Ovary (tissue), 9 donors: Measurements from ENCODE around the gene SAMHD1. TPM values are rescaled to one million over a fixed set of nuclear protein-coding genes. Genes with fewer than 3 reads are reported as not detected.

Source experiments
- DNase-seq, 5 donors: peaks; one replicate each; pipeline ENCODE4 v3.0.0-alpha.2; 2019 to 2020
- H3K27ac ChIP-seq, 2 donors: fragments of 200-600 bp; one replicate each; pipeline versions ENCODE4 v1.5.1 to v1.8.0; 2019 to 2022
- H3K27me3 ChIP-seq: fragments of 200-600 bp; one replicate; pipeline ENCODE4 v1.8.0; 2022
- H3K36me3 ChIP-seq: fragments of 200-600 bp; sonication (generic); one replicate; pipeline ENCODE4 v1.5.1; 2019
- H3K4me1 ChIP-seq: one replicate; pipeline ENCODE4 v1.8.1; 2013; ENCODE audit warnings: mild to moderate bottlenecking, moderate library complexity; ENCODE audit not compliant: insufficient read depth
- H3K4me3 ChIP-seq: fragments of 200-600 bp; sonication (generic); one replicate; pipeline ENCODE4 v1.5.1; 2017
- H3K9me3 ChIP-seq, 2 donors: fragments of 200-600 bp in 1 of 2; sonication (generic) in 1 of 2; one replicate each; pipeline versions ENCODE4 v1.5.1 to v1.8.1; 2013 to 2019; ENCODE audit warnings: mild to moderate bottlenecking in 1 of 2, moderate library complexity in 1 of 2
- EP300 ChIP-seq: sonication (generic); formaldehyde crosslinking; IDR thresholded peaks from one replicate; pipeline ENCODE4 v1.6.1; 2017; ENCODE audit warnings: antibody characterized with exemption
- POLR2A ChIP-seq: fragments of 450-650 bp; IDR thresholded peaks from one replicate; pipeline ENCODE4 v1.6.1; 2017; ENCODE audit warnings: antibody characterized with exemption, mild to moderate bottlenecking, moderate library complexity
- WGBS, 3 donors: extraction: QIAGEN DNeasy Blood & Tissue Kit in 1 of 3; methylation state at CpG; one replicate each; pipeline versions ENCODE4 v1.1.5 to v1.1.7; 2013 to 2017; 5-methylcytosine and 5-hydroxymethylcytosine counted together
- intact Hi-C, 4 donors: fragments of 100-400 bp; cut with DNase I; formaldehyde crosslinking; loops; one replicate each; pipeline versions ENCODE4 v1.11.0 to v1.15.1; 2022 to 2023
- polyA plus RNA-seq, 2 donors: library from polyadenylated mRNA; stranded (reverse); fragments of 200-250 nt in 1 of 2; fragments of 350-450 nt in 1 of 2; fragmentation: Illumina TruSeq in 1 of 2; extraction: RNeasy Lipid Tissue Mini Kit (QIAGEN cat#74804) in 1 of 2; gene quantifications; one replicate each; pipeline ENCODE4 v1.2.3, GENCODE V29; 2013 to 2014
- total RNA-seq, 7 donors: library from RNA; depleted of rRNA in 2 of 7; stranded (reverse); fragments of >200 nt in 2 of 7; fragmentation: NEBNext Ultra II Directional in 3 of 7; extraction: Animal tissue kit (Norgen Biotek cat#: 25700) in 3 of 7; gene quantifications; one replicate each; pipeline versions ENCODE4 v1.1.0 to v1.2.4, GENCODE V29; 2016 to 2023
- TF ChIP-seq, protein P1 (sequence below), 3 donors: fragments of 450-650 bp in 2 of 3; fragments of 200-600 bp in 1 of 3; IDR thresholded peaks; one replicate each; pipeline versions ENCODE4 v1.5.1 to v1.8.0; 2016 to 2022; ENCODE audit warnings: antibody characterized with exemption in 3 of 3, mild to moderate bottlenecking in 1 of 3
- donor health status: DM: no; HTN: no; CAD: no; lungs with moderate emphysema.
- donor health status: DM: no; HTN: no; CAD: no.
- donor health status: Bipolar disorder and iron deficiency.
- donor health status: DM: yes; HTN: yes; CAD: no.
- donor health status: DM: no; HTN: no; CAD: no.
- donor health status: DM: yes; HTN: yes; CAD: no.

The SAMHD1 gene
- total and polyA plus RNA-seq, 9 donors = 25.4 to 184 (median 103) TPM

DNA sequence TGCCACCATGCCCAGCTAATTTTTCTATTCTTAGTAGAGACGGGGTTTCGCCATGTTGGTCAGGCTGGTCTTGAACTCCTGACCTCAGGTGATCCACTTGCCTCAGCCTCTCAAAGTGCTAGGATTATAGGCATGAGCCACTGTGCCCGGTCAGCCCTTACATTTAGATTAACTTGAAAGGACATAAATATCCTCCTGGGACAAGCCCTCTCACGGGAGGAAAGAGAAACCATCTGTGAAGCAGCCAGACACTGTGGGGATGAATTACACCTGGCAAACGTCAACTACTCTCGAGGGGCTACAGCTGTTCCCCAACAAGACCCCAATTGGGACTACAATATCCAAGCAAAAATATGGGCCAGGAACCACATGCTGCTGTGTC, 32.7 kb upstream of the SAMHD1 start:
- intact Hi-C loops = loop anchor here in 1 of 4 donors (5.0 kb wide), 1 partner anchor 1882 kb away; no protein-coding TSS in a partner anchor
- H3K9me3 ChIP-seq = no peaks in the 10 kb centered on the region
- H3K36me3 ChIP-seq = no peaks in the 10 kb centered on the region
- TF ChIP-seq POLR2A (no peak), EP300 (no peak)
- TF ChIP-seq, protein P1, sequence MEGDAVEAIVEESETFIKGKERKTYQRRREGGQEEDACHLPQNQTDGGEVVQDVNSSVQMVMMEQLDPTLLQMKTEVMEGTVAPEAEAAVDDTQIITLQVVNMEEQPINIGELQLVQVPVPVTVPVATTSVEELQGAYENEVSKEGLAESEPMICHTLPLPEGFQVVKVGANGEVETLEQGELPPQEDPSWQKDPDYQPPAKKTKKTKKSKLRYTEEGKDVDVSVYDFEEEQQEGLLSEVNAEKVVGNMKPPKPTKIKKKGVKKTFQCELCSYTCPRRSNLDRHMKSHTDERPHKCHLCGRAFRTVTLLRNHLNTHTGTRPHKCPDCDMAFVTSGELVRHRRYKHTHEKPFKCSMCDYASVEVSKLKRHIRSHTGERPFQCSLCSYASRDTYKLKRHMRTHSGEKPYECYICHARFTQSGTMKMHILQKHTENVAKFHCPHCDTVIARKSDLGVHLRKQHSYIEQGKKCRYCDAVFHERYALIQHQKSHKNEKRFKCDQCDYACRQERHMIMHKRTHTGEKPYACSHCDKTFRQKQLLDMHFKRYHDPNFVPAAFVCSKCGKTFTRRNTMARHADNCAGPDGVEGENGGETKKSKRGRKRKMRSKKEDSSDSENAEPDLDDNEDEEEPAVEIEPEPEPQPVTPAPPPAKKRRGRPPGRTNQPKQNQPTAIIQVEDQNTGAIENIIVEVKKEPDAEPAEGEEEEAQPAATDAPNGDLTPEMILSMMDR (IDR thresholded peaks at IDR 0.05) = no peak
- DNase-seq = no peak
- WGBS, 3 donors = 38 to 43% (median 41%) methylated on average over 6 of the region's 6 CpGs
- H3K27ac ChIP-seq = no peak overlapping the region
- no peaks in the 10 kb centered on the region for H3K4me1 ChIP-seq
- H3K4me3 ChIP-seq = no peak overlapping the region
- H3K27me3 ChIP-seq = no peaks in the 10 kb centered on the region

- WGBS, 3 donors = 65 to 70% (median 65%) methylated on average over 3 of the region's 3 CpGs
Observed at GRCh38 chr20:36975099-36975818, 23.8 kb upstream of the SAMHD1 start.

GRCh38 chr20:36974660-36975059, 23.2 kb upstream of the SAMHD1 start:
- intact Hi-C loops = no loop called here
- WGBS, 3 donors = 82 to 87% (median 86%) methylated on average over 3 of the region's 3 CpGs
- Histone ChIP-seq H3K9me3 (no peaks in the 10 kb centered on the region), H3K27me3 (no peaks in the 10 kb centered on the region), H3K27ac (no peak overlapping the region), H3K4me1 (no peaks in the 10 kb centered on the region), H3K36me3 (no peaks in the 10 kb centered on the region), H3K4me3 (no peak overlapping the region)
- no peak for DNase-seq
- TF ChIP-seq, protein P1 (IDR thresholded peaks at IDR 0.05) = no peak
- TF ChIP-seq POLR2A (no peak), EP300 (no peak)

More at GRCh38 chr20:36975099-36975818, 23.8 kb upstream of the SAMHD1 start:
- no peaks in the 10 kb centered on the region for H3K27me3 ChIP-seq
- TF ChIP-seq POLR2A = no peak
- TF ChIP-seq, protein P1 (IDR thresholded peaks at IDR 0.05) = no peak
- DNase-seq = no peak
- H3K36me3 ChIP-seq = no peaks in the 10 kb centered on the region
- H3K9me3 ChIP-seq = no peaks in the 10 kb centered on the region
- no peaks in the 10 kb centered on the region for H3K4me1 ChIP-seq
- H3K4me3 ChIP-seq = no peak overlapping the region
- intact Hi-C loops = no loop called here
- H3K27ac ChIP-seq = no peak overlapping the region

GRCh38 chr20:36971103-36971502, 19.6 kb upstream of the SAMHD1 start:
- H3K27me3 ChIP-seq = no peaks in the 10 kb centered on the region
- H3K36me3 ChIP-seq = no peaks in the 10 kb centered on the region
- no peak for DNase-seq
- intact Hi-C loops = no loop called here
- no peak overlapping the region for H3K4me3 ChIP-seq
- H3K9me3 ChIP-seq = no peaks in the 10 kb centered on the region
- H3K27ac ChIP-seq = no peak overlapping the region
- 40 to 71% (median 46%) methylated on average over 1 of the region's 1 CpG for WGBS, 3 donors
- H3K4me1 ChIP-seq = no peaks in the 10 kb centered on the region
- TF ChIP-seq, protein P1 (IDR thresholded peaks at IDR 0.05) = no peak
- TF ChIP-seq POLR2A = no peak
- no peak for TF ChIP-seq EP300
